ENCODE results near the gene RIPPLY3.

Gene RIPPLY3

DNA sequence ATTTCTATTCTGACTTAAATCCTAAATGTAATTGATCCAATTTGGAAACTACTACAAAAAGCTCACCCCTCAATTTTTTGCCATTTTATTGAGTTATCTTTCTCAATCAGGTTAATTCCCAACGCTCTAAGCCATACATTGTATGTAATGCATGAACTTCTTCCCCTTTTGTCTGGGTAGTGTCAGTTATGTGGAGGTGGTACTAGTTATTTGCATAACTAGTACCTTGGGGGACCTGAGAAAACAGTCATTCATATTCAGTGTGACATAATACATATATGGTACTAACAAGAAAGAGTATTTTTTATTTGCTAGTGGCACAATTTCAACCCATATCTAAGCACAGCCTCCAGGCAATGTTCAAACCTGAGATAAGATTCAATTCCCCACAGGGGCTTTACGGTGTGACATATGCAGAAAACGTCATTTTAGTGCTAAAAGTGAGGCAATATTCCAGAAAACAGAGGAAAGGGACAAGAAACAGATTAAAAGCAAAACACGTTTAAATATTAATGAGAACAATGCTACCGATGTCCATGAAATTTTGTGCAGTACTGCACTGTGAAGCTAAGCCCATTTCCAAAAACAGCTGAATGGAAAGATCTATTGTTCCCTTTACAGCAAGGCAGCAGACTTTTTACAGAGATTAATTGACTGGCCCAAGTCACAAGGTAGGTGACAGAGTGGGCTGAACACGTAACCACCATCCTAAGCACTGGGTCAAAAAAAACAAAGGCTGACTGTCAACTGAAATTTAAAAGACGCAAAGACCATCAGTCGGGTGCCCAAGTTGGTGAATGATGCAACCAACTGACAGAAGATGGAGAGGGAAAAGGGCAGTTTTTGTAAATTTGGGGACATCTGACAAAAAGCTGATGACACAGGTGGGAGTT lies 41.4 kb upstream of the RIPPLY3 start:
- TF ChIP-seq MAX (IDR thresholded peaks at IDR 0.05), result no peak
- TF ChIP-seq CEBPB (IDR thresholded peaks at IDR 0.05), result no peak
- TF ChIP-seq TCF12 (IDR thresholded peaks at IDR 0.05; ENCODE audit: low read depth), result no peak
- no peak for TF ChIP-seq TEAD4 (IDR thresholded peaks at IDR 0.05)
- TF ChIP-seq EP300 (IDR thresholded peaks at IDR 0.05; ENCODE audit: borderline replicate concordance), result no peak
- TF ChIP-seq RAD21 (IDR thresholded peaks at IDR 0.05; ENCODE audit: low read depth), result no peak
- TF ChIP-seq NFIC (IDR thresholded peaks at IDR 0.05), result no peak
- no peak for TF ChIP-seq YY1 (IDR thresholded peaks at IDR 0.05; ENCODE audit: low read depth)
- TF ChIP-seq EGR1 (IDR thresholded peaks at IDR 0.05), result no peak
- no peak for TF ChIP-seq TAF1 (IDR thresholded peaks at IDR 0.05; ENCODE audit: low read depth)
- no peak for TF ChIP-seq FOXM1 (IDR thresholded peaks at IDR 0.05; ENCODE audit: borderline replicate concordance, low read depth)

- TF ChIP-seq MAX (IDR thresholded peaks at IDR 0.05) (no peak), EGR1 (IDR thresholded peaks at IDR 0.05) (no peak), EP300 (IDR thresholded peaks at IDR 0.05; ENCODE audit: borderline replicate concordance) (no peak), USF1 (IDR thresholded peaks at IDR 0.05) (no peak), FOXM1 (IDR thresholded peaks at IDR 0.05; ENCODE audit: borderline replicate concordance, low read depth) (no peak), TAF1 (IDR thresholded peaks at IDR 0.05; ENCODE audit: low read depth) (0 out of 2 replicates have a peak, but pooled peaks have one; percentile 20)
Observed at GRCh38 chr21:36965720-36966065, 40.8 kb upstream of the RIPPLY3 start.

DNA sequence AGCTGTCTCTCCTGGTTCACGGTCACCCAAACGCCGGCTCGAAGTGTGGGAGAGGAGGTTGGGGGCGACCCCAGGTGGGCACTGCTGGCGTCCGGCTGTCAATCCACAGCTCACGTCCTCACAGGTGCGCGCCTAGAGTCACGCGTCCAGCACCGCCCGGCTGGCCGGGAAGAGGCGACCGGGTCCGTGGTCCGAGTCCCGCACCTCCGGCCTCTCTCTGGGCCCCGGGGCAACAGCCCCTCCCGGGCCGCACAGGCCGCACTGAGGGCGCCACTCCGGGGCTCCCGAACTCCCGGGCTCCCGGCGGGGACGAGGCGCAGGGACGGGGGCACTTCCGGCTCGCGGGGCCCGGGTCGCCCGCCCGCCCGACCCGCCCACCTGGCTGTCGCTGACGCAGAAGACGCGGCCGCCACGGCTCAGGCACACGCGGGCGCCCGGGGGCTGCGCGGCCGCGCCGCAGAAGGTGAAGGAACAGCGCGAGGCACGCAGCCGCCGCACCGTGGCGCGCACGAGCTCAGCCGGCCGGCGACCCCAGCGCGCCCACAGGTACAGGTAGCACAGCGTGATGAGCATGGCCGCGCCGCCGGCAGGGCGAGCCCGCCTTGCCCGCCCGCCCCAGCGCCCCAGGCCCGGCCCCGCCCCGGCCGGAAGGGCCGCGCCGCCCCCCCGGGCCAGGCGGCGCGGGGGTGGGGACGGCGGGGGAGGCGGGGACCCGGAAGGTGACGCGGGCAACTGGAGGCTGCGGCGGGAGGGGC lies 40.3 kb upstream of the RIPPLY3 start, which contains the start of gene HLCS:
Gene HLCS (minus strand): TSS at position 604 of the 755 bp plus-strand sequence. CDS start 31 bp downstream, at position 573.
- TF ChIP-seq TCF12 (IDR thresholded peaks at IDR 0.05; ENCODE audit: low read depth) (0 out of 2 replicates have a peak, but pooled peaks have one; percentile 29), ZBTB7A (IDR thresholded peaks at IDR 0.05; ENCODE audit: low read depth) (peak; percentile 74), CEBPB (IDR thresholded peaks at IDR 0.05) (no peak), MAX (IDR thresholded peaks at IDR 0.05) (peak; percentile 57), YY1 (IDR thresholded peaks at IDR 0.05; ENCODE audit: low read depth) (peak; percentile 45; the same call in 1 of the 2 replicates)

GRCh38 chr21:36966821-36967768 lies 39.4 kb upstream of the RIPPLY3 start:
- TF ChIP-seq EGR1 (IDR thresholded peaks at IDR 0.05) (no peak), CEBPB (IDR thresholded peaks at IDR 0.05) (no peak), REST (IDR thresholded peaks at IDR 0.05; ENCODE audit: low read depth) (no peak), FOXM1 (IDR thresholded peaks at IDR 0.05; ENCODE audit: borderline replicate concordance, low read depth) (no peak), NFIC (IDR thresholded peaks at IDR 0.05) (no peak), YY1 (IDR thresholded peaks at IDR 0.05; ENCODE audit: low read depth) (0 out of 2 replicates have a peak, but pooled peaks have one; percentile 2)

DNA sequence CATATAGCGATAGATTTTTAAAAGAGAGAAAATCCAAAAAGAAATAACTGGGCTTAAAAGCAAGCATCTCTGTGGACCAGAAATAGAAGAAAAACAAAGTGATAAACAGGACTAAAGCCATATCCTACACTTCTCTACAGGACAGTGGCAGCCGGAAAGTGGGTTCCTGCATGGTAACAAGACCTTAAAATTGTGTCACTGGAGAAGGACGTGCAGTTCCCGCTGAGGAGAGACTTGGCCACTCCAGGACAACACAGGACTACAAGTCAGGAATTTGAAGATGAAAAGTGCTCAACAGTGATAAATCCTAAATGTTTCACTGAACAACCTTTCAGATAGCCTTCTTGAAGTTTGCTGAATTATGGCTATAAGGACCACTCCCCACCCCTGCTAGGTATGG lies 38.1 kb upstream of the RIPPLY3 start:
- TF ChIP-seq TCF12 (IDR thresholded peaks at IDR 0.05; ENCODE audit: low read depth), result no peak
- TF ChIP-seq EGR1 (IDR thresholded peaks at IDR 0.05), result no peak
- TF ChIP-seq TEAD4 (IDR thresholded peaks at IDR 0.05), result no peak
- no peak for TF ChIP-seq MAX (IDR thresholded peaks at IDR 0.05)
- no peak for TF ChIP-seq EP300 (IDR thresholded peaks at IDR 0.05; ENCODE audit: borderline replicate concordance)
- TF ChIP-seq RAD21 (IDR thresholded peaks at IDR 0.05; ENCODE audit: low read depth), result no peak
- TF ChIP-seq ZBTB7A (IDR thresholded peaks at IDR 0.05; ENCODE audit: low read depth), result no peak
- no peak for TF ChIP-seq USF1 (IDR thresholded peaks at IDR 0.05)
- TF ChIP-seq YY1 (IDR thresholded peaks at IDR 0.05; ENCODE audit: low read depth), result no peak
- TF ChIP-seq CREB1 (IDR thresholded peaks at IDR 0.05; ENCODE audit: low read depth), result no peak
- TF ChIP-seq FOXM1 (IDR thresholded peaks at IDR 0.05; ENCODE audit: borderline replicate concordance, low read depth), result no peak
- TF ChIP-seq CEBPB (IDR thresholded peaks at IDR 0.05), result no peak
- TF ChIP-seq TAF1 (IDR thresholded peaks at IDR 0.05; ENCODE audit: low read depth), result no peak
- no peak for TF ChIP-seq NFIC (IDR thresholded peaks at IDR 0.05)
- TF ChIP-seq REST (IDR thresholded peaks at IDR 0.05; ENCODE audit: low read depth), result no peak
